H54 (cell line): ENCODE measurements around the gene TMSB4X.
"Not testable (repeated sequence)": the region's sequence is repeated elsewhere in the genome, so short reads cannot be mapped to it uniquely, and the experiment has no call there.

Experiments used
- DNase-seq: peaks from one replicate; pipeline ENCODE4 v3.0.0; 2011; ENCODE audit warnings: low spot score, mixed read lengths; ENCODE audit not compliant: insufficient read length
- FAIRE-seq: peaks from 3 replicates; lab custom pipeline; 2011; peaks lifted over from hg19 to GRCh38; lab: Jason Lieb, UNC
- POLR2A ChIP-seq: IDR thresholded peaks from 2 replicates; pipeline ENCODE4 v1.6.1; 2011; ENCODE audit warnings: low read depth, mild to moderate bottlenecking, low read length

TMSB4X gene

GRCh38 chrX:12977761-12978204 is 2.9 kb downstream of the TMSB4X start:
- TF ChIP-seq POLR2A = no peak
- DNase-seq (no peak), FAIRE-seq (no peak)

- peak; percentile 60 for TF ChIP-seq POLR2A
- FAIRE-seq (no peak), DNase-seq (no peak)
These were observed 3.5 kb downstream of the TMSB4X start for GRCh38 chrX:12978205-12979025.

- no peak for FAIRE-seq
- DNase-seq = no peak
- TF ChIP-seq POLR2A = no peak
These were observed 4.2 kb downstream of the TMSB4X start for GRCh38 chrX:12979026-12979607.

GRCh38 chrX:12979616-12980015 is 4.7 kb downstream of the TMSB4X start:
- DNase-seq = no peak
- TF ChIP-seq POLR2A = no peak
- FAIRE-seq = no peak

GRCh38 chrX:12980039-12980438 is 5.1 kb downstream of the TMSB4X start:
- not testable (repeated sequence) for DNase-seq, FAIRE-seq

DNA sequence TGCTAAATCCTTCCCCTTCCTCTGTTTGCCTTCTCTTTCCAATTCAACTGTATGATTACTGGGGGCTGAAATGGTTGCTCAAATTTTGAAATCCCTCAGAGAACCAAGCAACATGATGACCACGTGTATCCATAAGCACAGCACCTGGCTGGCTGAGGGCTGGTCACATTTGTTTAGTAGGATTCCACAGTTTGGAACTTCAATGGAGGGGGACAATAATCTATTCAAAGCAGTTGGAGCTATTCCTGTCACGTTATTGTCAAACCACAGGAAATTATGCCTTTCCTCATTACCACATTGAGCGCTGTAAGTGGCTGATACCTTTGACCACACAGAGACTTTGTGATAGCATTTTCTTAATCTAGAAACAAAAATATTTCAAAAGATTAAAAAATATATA is 7.0 kb downstream of the TMSB4X start:
- DNase-seq (no peak), FAIRE-seq (no peak)
- no peak for TF ChIP-seq POLR2A

DNA sequence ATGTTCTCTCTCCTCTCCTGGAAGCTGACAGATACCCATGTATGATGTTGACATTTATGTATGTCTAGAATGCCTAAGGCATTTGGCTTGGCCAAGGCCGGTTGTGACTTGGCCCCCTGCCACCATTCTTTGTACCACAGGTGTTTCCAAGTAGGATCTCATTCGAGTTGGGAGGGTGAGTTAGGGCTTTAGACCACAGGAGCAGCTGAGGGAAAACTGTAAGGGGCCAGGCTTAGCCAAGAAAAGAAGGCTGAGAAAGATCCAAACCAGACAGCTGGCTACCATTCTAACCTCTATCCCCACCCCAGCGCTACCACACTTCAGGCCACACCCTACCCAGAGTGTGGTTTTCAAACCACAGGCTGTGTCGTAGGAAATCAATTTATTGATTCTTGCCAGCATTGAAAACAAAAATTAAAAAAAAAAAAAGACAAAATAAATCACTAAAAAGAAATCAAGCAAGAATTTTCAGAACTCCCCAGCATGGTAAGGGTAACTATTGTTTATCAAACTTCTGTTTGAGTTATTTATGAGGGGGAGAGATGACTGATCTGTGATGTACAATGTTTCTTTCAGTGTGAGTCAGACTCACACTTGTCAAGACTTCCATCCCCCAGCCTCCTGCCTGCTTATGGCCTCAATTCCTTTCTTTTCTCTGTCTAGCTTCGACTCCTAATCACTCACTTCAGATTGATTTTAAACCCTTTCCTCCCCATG is 9.9 kb downstream of the TMSB4X start:
- no peak for DNase-seq
- TF ChIP-seq POLR2A = no peak
- FAIRE-seq = peak; percentile 11

GRCh38 chrX:12985331-12985730 is 10.4 kb downstream of the TMSB4X start:
- no peak for FAIRE-seq
- no peak for DNase-seq
- TF ChIP-seq POLR2A = no peak

- no peak for TF ChIP-seq POLR2A
- DNase-seq = no peak
- FAIRE-seq = no peak
These were observed 11.4 kb downstream of the TMSB4X start for GRCh38 chrX:12986164-12986779.

DNA sequence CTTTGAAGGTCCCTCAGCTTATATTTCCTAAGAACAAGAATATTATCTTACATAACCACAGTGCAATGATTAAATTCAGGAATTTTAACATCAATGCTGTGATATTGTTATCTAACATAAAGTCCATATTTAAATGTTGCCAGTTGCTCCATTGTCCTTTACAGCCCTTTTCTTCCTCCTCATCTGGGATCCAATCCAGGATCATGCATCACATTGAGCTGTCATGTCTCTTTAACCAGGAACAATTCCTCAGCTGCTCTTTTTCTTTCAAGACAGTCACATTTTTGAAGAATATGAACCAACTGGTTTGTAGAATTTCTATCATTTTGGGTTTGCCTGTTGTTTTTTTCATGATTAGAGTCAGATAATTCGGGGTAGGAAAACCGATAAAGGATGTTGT is 12.0 kb downstream of the TMSB4X start:
- no peak for TF ChIP-seq POLR2A
- no peak for DNase-seq
- FAIRE-seq = no peak

GRCh38 chrX:12987340-12987739 is 12.4 kb downstream of the TMSB4X start:
- no peak for TF ChIP-seq POLR2A
- FAIRE-seq = no peak
- no peak for DNase-seq

DNA sequence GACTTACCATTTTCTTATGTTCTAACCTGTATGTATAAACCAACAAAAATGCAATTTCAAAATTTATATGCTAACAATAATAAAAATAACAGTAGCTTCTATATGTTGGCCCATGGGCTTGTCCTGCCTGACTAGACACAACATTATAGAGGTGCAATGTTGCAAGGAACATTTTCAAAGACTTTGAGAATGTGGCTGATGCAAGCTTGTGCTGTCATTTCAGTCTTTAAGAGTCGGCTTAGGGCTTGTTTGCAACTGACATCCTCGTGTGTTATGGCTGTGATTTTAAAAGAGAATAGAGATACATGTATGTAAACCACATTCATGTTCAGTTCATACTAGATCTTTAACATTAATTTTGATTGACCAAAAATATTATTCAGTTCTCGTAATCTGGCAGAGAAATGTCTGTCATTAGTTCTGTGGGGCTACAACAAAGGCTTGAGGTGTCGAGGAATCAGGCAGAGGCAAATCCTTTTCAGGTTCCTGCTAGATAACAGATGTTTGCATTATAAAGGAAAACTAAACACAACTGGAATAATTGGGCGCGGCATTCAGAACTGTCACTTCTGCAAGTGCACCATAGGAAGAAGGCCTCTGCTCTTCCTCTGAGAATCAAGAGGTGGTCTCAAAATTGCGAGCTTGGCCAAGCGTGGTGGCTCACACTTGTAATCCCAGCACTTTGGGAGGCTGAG is 13.1 kb downstream of the TMSB4X start:
- no peak for TF ChIP-seq POLR2A
- DNase-seq (no peak), FAIRE-seq (no peak)

DNA sequence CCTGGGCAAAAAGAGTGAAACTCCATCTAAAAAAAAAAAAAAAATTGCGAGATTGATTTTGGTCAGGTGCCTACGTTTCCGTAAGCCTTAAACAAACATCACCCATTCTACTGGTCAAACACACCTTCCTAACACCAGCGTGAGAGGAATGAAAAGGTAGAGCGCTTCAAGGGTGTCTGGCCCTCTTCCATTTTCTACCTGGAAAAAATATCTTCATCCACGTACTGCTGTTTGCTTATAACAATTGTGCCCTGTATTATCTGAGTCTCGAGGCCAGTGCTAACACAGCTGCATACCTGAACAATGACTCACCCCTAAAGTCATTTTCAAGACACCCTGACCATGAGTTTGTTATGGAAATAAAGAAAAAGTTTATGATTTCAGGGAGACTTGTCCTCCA is 13.9 kb downstream of the TMSB4X start:
- TF ChIP-seq POLR2A = no peak
- FAIRE-seq (no peak), DNase-seq (no peak)
